HCEC 1CT (cell line): ENCODE measurements around the gene CRYZ.
A peak's percentile ranks its signal among the peaks of the same experiment; 100 is the strongest.

ENCODE experiments used
- DNase-seq: peaks from one replicate; pipeline ENCODE4 v3.0.0-alpha.2; 2017

CRYZ gene

GRCh38 chr1:74729741-74730478 lies 2.9 kb downstream of the CRYZ start:
- peak; percentile 61 for DNase-seq

GRCh38 chr1:74728736-74729135 lies 4.1 kb downstream of the CRYZ start:
- no peak for DNase-seq

GRCh38 chr1:74726063-74726462 lies 6.8 kb downstream of the CRYZ start:
- no peak for DNase-seq

GRCh38 chr1:74717626-74718025 lies 15.2 kb downstream of the CRYZ start:
- no peak for DNase-seq

GRCh38 chr1:74716822-74717221 lies 16.0 kb downstream of the CRYZ start:
- DNase-seq: no peak

- no peak for DNase-seq
Measured at GRCh38 chr1:74715806-74716205, 17.0 kb downstream of the CRYZ start.

- no peak for DNase-seq
Measured at GRCh38 chr1:74715236-74715502, 17.7 kb downstream of the CRYZ start.

GRCh38 chr1:74714429-74715235 lies 18.2 kb downstream of the CRYZ start:
- DNase-seq: no peak

GRCh38 chr1:74713849-74714248 lies 19.0 kb downstream of the CRYZ start:
- no peak for DNase-seq

GRCh38 chr1:74712881-74713280 lies 20.0 kb downstream of the CRYZ start:
- no peak for DNase-seq

- no peak for DNase-seq
Measured at GRCh38 chr1:74703386-74704182, 29.3 kb downstream of the CRYZ start.

GRCh38 chr1:74699331-74699730 lies 33.5 kb downstream of the CRYZ start:
- no peak for DNase-seq

- no peak for DNase-seq
Measured at GRCh38 chr1:74697832-74698231, 35.0 kb downstream of the CRYZ start.

- no peak for DNase-seq
Measured at GRCh38 chr1:74693473-74693872, 39.4 kb downstream of the CRYZ start.

- no peak for DNase-seq
Measured at GRCh38 chr1:74690909-74691308, 41.9 kb downstream of the CRYZ start.

- no peak for DNase-seq
Measured at GRCh38 chr1:74690364-74690696, 42.5 kb downstream of the CRYZ start.

GRCh38 chr1:74689621-74690363 lies 43.1 kb downstream of the CRYZ start:
- DNase-seq: peak; percentile 43

GRCh38 chr1:74686928-74687327 lies 45.9 kb downstream of the CRYZ start:
- DNase-seq: no peak

GRCh38 chr1:74684301-74684700 lies 48.5 kb downstream of the CRYZ start:
- DNase-seq: no peak

GRCh38 chr1:74683656-74684055 lies 49.2 kb downstream of the CRYZ start:
- DNase-seq: no peak

- DNase-seq: no peak
Measured at GRCh38 chr1:74681851-74682250, 51.0 kb downstream of the CRYZ start.

GRCh38 chr1:74681449-74681848 lies 51.4 kb downstream of the CRYZ start:
- DNase-seq: no peak

GRCh38 chr1:74681001-74681400 lies 51.8 kb downstream of the CRYZ start:
- no peak for DNase-seq
